ENCODE results near the gene SV2C. TPM values are rescaled to one million over a fixed set of nuclear protein-coding genes. Genes with fewer than 3 reads are reported as not detected.

Gene SV2C
- total RNA-seq, 4 donors from 2014 or later, result 0.16 to 2.6 (median 0.30) TPM

DNA sequence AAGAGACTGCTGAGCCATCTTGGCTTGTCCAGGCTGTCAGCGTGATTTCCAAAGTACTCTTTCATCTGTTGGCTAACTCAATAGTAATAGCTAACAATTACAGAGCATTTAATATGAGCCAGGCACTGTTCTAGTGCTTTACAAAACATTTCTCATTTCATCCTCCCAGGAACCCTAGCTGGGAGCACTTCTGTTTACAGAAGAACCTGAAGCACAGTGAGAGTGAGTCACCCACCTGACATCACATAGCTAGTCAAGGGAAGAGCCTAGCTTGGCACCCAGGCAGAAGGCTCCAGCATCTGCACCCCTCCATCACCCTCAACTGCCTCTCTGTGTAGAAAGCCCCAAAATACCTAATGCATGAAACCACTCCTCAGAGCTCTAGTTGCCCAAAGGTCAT, 262.4 kb downstream of the SV2C start:
- no peaks in the 10 kb centered on the region for H3K9me3 ChIP-seq
- no peak for DNase-seq
- no peaks in the 10 kb centered on the region for H3K27me3 ChIP-seq
- TF ChIP-seq POLR2AphosphoS5 (IDR thresholded peaks at IDR 0.05) (no peak), EP300 (IDR thresholded peaks at IDR 0.05; ENCODE audit: low read depth) (no peak), CTCF (IDR thresholded peaks at IDR 0.05) (no peak), POLR2A (IDR thresholded peaks at IDR 0.05) (no peak)
- H3K27ac ChIP-seq, result no peak overlapping the region
- no peaks in the 10 kb centered on the region for H3K4me1 ChIP-seq
- H3K4me3 ChIP-seq, result no peak overlapping the region
- no peaks in the 10 kb centered on the region for H3K36me3 ChIP-seq
- intact Hi-C loops (cut with DNase I; ENCODE audit: low total_unique reads), result no loop called here
- 89% methylated on average over 1 of the region's 1 CpG; no CpG with 5 or more reads in 1 of the 2 donors for WGBS, 2 donors (ENCODE audit: low coverage in 1 of 2)
- in situ Hi-C loops (cut with MboI; ENCODE audit: low pct_ligation_motif_present in 1 of 4, low pct_unique_long_range_greater_than_20kb in 1 of 4, low sequenced_read_pairs in 3 of 4), result no loop called here

DNA sequence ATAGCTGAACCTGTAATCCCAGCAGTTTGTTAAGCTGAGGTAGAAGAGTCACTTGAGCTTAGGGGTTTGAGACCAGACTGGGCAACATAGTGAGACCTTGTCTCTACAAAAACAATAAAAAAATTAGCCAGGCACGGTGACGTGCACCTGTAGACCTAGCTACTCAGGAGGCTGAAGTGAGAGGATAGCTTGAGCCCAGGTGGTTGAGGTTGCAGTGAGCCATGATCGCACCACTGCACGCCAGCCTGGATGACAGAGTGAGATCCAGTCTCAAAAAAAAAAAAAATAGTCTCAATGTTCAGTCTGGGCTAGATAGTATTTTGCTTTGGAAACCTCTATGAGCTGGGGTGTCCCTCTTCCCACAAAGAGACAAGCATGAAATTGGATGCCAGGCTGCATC, 268.0 kb downstream of the SV2C start:
- Histone ChIP-seq H3K27me3 (no peaks in the 10 kb centered on the region), H3K4me3 (no peak overlapping the region), H3K9me3 (no peaks in the 10 kb centered on the region), H3K36me3 (no peaks in the 10 kb centered on the region), H3K27ac (no peak overlapping the region), H3K4me1 (peaks cover 0 to 10% (median 6%) of the 10 kb centered on the region in 4 donors)
- in situ Hi-C loops (cut with MboI; ENCODE audit: low pct_ligation_motif_present in 1 of 4, low pct_unique_long_range_greater_than_20kb in 1 of 4, low sequenced_read_pairs in 3 of 4), result no loop called here
- no peak for TF ChIP-seq POLR2A (IDR thresholded peaks at IDR 0.05)
- intact Hi-C loops (cut with DNase I; ENCODE audit: low total_unique reads), result no loop called here
- WGBS, 2 donors (ENCODE audit: low coverage in 1 of 2), result 40 to 64% methylated on average over 1 to 4 of the region's 4 CpGs
- DNase-seq, result no peak

DNA sequence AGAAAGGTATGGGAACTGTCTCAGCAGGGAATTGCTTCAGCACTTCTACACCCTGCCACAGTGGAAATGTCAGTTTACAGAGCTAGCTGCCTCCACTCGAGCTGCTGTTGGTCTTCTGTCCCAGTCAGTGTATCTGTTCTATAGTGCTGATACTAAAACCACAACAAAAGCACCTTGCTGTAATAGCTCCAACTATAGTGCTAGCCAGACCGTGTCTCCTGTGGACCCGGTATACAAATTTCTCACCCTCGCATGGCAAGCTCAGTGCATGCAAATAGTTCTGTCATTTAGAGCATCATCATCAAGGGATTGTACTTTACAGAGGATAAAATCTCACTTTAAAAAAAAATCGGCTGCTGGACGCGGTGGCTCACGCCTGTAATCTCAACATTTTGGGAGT, 268.4 kb downstream of the SV2C start:
- TF ChIP-seq EP300 (IDR thresholded peaks at IDR 0.05; ENCODE audit: low read depth), result no peak
- no peak for TF ChIP-seq POLR2AphosphoS5 (IDR thresholded peaks at IDR 0.05)
- no peak for TF ChIP-seq CTCF (IDR thresholded peaks at IDR 0.05)
- TF ChIP-seq POLR2A (IDR thresholded peaks at IDR 0.05), result no peak
- no peak overlapping the region for H3K27ac ChIP-seq
- in situ Hi-C loops (cut with MboI; ENCODE audit: low pct_ligation_motif_present in 1 of 4, low pct_unique_long_range_greater_than_20kb in 1 of 4, low sequenced_read_pairs in 3 of 4), result no loop called here
- H3K9me3 ChIP-seq, result no peaks in the 10 kb centered on the region
- H3K27me3 ChIP-seq, result no peaks in the 10 kb centered on the region
- peaks cover 0 to 10% (median 6%) of the 10 kb centered on the region in 4 donors for H3K4me1 ChIP-seq
- 75 to 91% methylated on average over 8 of the region's 8 CpGs for WGBS, 2 donors (ENCODE audit: low coverage in 1 of 2)
- H3K36me3 ChIP-seq, result no peaks in the 10 kb centered on the region
- no peak for DNase-seq
- no peak overlapping the region for H3K4me3 ChIP-seq
- intact Hi-C loops (cut with DNase I; ENCODE audit: low total_unique reads), result no loop called here

- intact Hi-C loops (cut with DNase I; ENCODE audit: low total_unique reads) (no loop called here), in situ Hi-C loops (cut with MboI; ENCODE audit: low pct_ligation_motif_present in 1 of 4, low pct_unique_long_range_greater_than_20kb in 1 of 4, low sequenced_read_pairs in 3 of 4) (no loop called here)
- peaks cover 0 to 10% (median 6%) of the 10 kb centered on the region in 4 donors for H3K4me1 ChIP-seq
- no peaks in the 10 kb centered on the region for H3K9me3 ChIP-seq
- H3K27me3 ChIP-seq, result no peaks in the 10 kb centered on the region
- H3K27ac ChIP-seq, result no peak overlapping the region
- DNase-seq, result no peak
- H3K4me3 ChIP-seq, result no peak overlapping the region
- WGBS, 2 donors (ENCODE audit: low coverage in 1 of 2), result 78 to 84% methylated on average over 4 to 5 of the region's 5 CpGs
- no peak for TF ChIP-seq POLR2A (IDR thresholded peaks at IDR 0.05)
- TF ChIP-seq POLR2AphosphoS5 (IDR thresholded peaks at IDR 0.05), result no peak
- no peak for TF ChIP-seq CTCF (IDR thresholded peaks at IDR 0.05)
- TF ChIP-seq EP300 (IDR thresholded peaks at IDR 0.05; ENCODE audit: low read depth), result no peak
- H3K36me3 ChIP-seq, result no peaks in the 10 kb centered on the region
Measured at GRCh38 chr5:76356887-76357286, 273.7 kb downstream of the SV2C start.
